Loucy (cell line): Measurements from ENCODE around the gene DUSP11.

Experiments
- CTCF ChIP-seq: fragments of 200-600 bp; sonication (generic); conservative IDR thresholded peaks from 2 replicates; pipeline ENCODE4 v1.5.1; 2014; ENCODE audit warnings: mild to moderate bottlenecking, antibody characterized with exemption, low read length
- EZH2phosphoT487 ChIP-seq: fragments of 200-600 bp; IDR thresholded peaks from 2 replicates; pipeline ENCODE4 v1.6.1; 2018; ENCODE audit warnings: antibody characterized with exemption, mild to moderate bottlenecking, moderate library complexity, borderline replicate concordance

GRCh38 chr2:73780237-73780582 lies 307 bp upstream of the DUSP11 start:
- TF ChIP-seq CTCF (no peak; the same call in 1 of the 2 replicates), EZH2phosphoT487 (no peak)
